ENCODE data around the gene ATOX1.

The ATOX1 gene

GRCh38 chr5:151720215-151720614 lies 38.2 kb downstream of the ATOX1 start:
- no peak for DNase-seq (ENCODE audit: low read depth)
- TF ChIP-seq CTCF (conservative IDR thresholded peaks at IDR 0.05; ENCODE audit: low read length), result no peak
- H3K4me3 ChIP-seq (ENCODE audit: low read length), result no peak overlapping the region

- H3K4me3 ChIP-seq (ENCODE audit: low read length), result peak overlapping the region; percentile 0; the same call in 1 of the 2 replicates
- peak; percentile 66 for DNase-seq (ENCODE audit: low read depth)
- peak; percentile 75 for TF ChIP-seq CTCF (conservative IDR thresholded peaks at IDR 0.05; ENCODE audit: low read length)
These were observed 39.0 kb downstream of the ATOX1 start for GRCh38 chr5:151719228-151720000.

GRCh38 chr5:151718646-151719045 lies 39.8 kb downstream of the ATOX1 start:
- peak overlapping the region; percentile 49 for H3K4me3 ChIP-seq (ENCODE audit: low read length)
- TF ChIP-seq CTCF (conservative IDR thresholded peaks at IDR 0.05; ENCODE audit: low read length), result no peak
- peak; percentile 96 for DNase-seq (ENCODE audit: low read depth)

- peak overlapping the region; percentile 49 for H3K4me3 ChIP-seq (ENCODE audit: low read length)
- no peak for TF ChIP-seq CTCF (conservative IDR thresholded peaks at IDR 0.05; ENCODE audit: low read length)
- DNase-seq (ENCODE audit: low read depth), result peak; percentile 86
These were observed 40.3 kb downstream of the ATOX1 start for GRCh38 chr5:151718153-151718552.

GRCh38 chr5:151717416-151717815 lies 41.0 kb downstream of the ATOX1 start:
- TF ChIP-seq CTCF (conservative IDR thresholded peaks at IDR 0.05; ENCODE audit: low read length), result 0 out of 2 replicates have a peak, but pooled peaks have one; percentile 2
- peak overlapping the region; percentile 49; the same call in 1 of the 2 replicates for H3K4me3 ChIP-seq (ENCODE audit: low read length)
- peak; percentile 56 for DNase-seq (ENCODE audit: low read depth)

- no peak for DNase-seq (ENCODE audit: low read depth)
- H3K4me3 ChIP-seq (ENCODE audit: low read length), result no peak overlapping the region
- TF ChIP-seq CTCF (conservative IDR thresholded peaks at IDR 0.05; ENCODE audit: low read length), result no peak
These were observed 49.2 kb downstream of the ATOX1 start for GRCh38 chr5:151709109-151709735.

GRCh38 chr5:151708126-151708525 lies 50.3 kb downstream of the ATOX1 start:
- DNase-seq (ENCODE audit: low read depth), result peak; percentile 30
- H3K4me3 ChIP-seq (ENCODE audit: low read length), result no peak overlapping the region
- no peak for TF ChIP-seq CTCF (conservative IDR thresholded peaks at IDR 0.05; ENCODE audit: low read length)

Data from AG10803 (cell line).